ENCODE results near the gene NAP1L5. TPM values are rescaled to one million over a fixed set of nuclear protein-coding genes. Genes with fewer than 3 reads are reported as not detected.

Gene NAP1L5
- total RNA-seq, 2 donors from 2014 or later = 1.2 to 1.5 TPM

GRCh38 chr4:88690355-88690754, 7.3 kb downstream of the NAP1L5 start:
- Histone ChIP-seq H3K27me3 (ENCODE audit: control insufficient read depth, insufficient read depth, low read length, poor library complexity, severe bottlenecking) (no peaks in the 10 kb centered on the region), H3K27ac (ENCODE audit: low read depth, low read length) (no peak overlapping the region), H3K9ac (ENCODE audit: extremely low read depth, low read length, poor library complexity, severe bottlenecking) (no peak overlapping the region), H3K36me3 (ENCODE audit: control insufficient read depth, insufficient read depth, low read length) (no peaks in the 10 kb centered on the region), H3K9me3 (ENCODE audit: control insufficient read depth, low read length) (no peaks in the 10 kb centered on the region), H3K4me1 (ENCODE audit: control insufficient read depth, insufficient read depth, low read length) (peaks cover 2% of the 10 kb centered on the region), H3K4me3 (ENCODE audit: low read length) (no peak overlapping the region)
- H3K27ac Mint-ChIP-seq = no peak overlapping the region
- H3K27me3 Mint-ChIP-seq (ENCODE audit: insufficient read depth) = no peaks in the 10 kb centered on the region
- TF ChIP-seq CTCF (conservative IDR thresholded peaks at IDR 0.05) = no peak
- no peaks in the 10 kb centered on the region for H3K4me1 Mint-ChIP-seq
- H3K4me3 Mint-ChIP-seq = no peak overlapping the region
- 100% methylated on average over 2 to 3 of the region's 3 CpGs for WGBS, 2 experiments (ENCODE audit: insufficient coverage in 1 of 2, insufficient read length in 1 of 2)
- no peak for DNase-seq
- H3K36me3 Mint-ChIP-seq (ENCODE audit: low read depth) = no peaks in the 10 kb centered on the region
- no peaks in the 10 kb centered on the region for H3K9me3 Mint-ChIP-seq

- no peaks in the 10 kb centered on the region for H3K4me1 ChIP-seq (ENCODE audit: control insufficient read depth, insufficient read depth, low read length)
- peaks cover 3% of the 10 kb centered on the region for H3K9me3 Mint-ChIP-seq
These were observed 16.4 kb downstream of the NAP1L5 start for GRCh38 chr4:88681209-88681608.

GRCh38 chr4:88675543-88675942, 22.1 kb downstream of the NAP1L5 start:
- no peak for DNase-seq
- H3K9ac ChIP-seq (ENCODE audit: extremely low read depth, low read length, poor library complexity, severe bottlenecking) = no peak overlapping the region
- no peaks in the 10 kb centered on the region for H3K4me1 ChIP-seq (ENCODE audit: control insufficient read depth, insufficient read depth, low read length)
- no peak overlapping the region for H3K4me3 Mint-ChIP-seq
- no peaks in the 10 kb centered on the region for H3K27me3 ChIP-seq (ENCODE audit: control insufficient read depth, insufficient read depth, low read length, poor library complexity, severe bottlenecking)
- H3K4me1 Mint-ChIP-seq = peaks cover 3% of the 10 kb centered on the region
- no peak overlapping the region for H3K4me3 ChIP-seq (ENCODE audit: low read length)
- H3K36me3 Mint-ChIP-seq (ENCODE audit: low read depth) = no peaks in the 10 kb centered on the region
- no peaks in the 10 kb centered on the region for H3K9me3 Mint-ChIP-seq
- H3K27ac Mint-ChIP-seq = no peak overlapping the region
- H3K9me3 ChIP-seq (ENCODE audit: control insufficient read depth, low read length) = no peaks in the 10 kb centered on the region
- H3K27ac ChIP-seq (ENCODE audit: low read depth, low read length) = no peak overlapping the region
- no peaks in the 10 kb centered on the region for H3K36me3 ChIP-seq (ENCODE audit: control insufficient read depth, insufficient read depth, low read length)
- no peaks in the 10 kb centered on the region for H3K27me3 Mint-ChIP-seq (ENCODE audit: insufficient read depth)
- no peak for TF ChIP-seq CTCF (conservative IDR thresholded peaks at IDR 0.05)
- WGBS, 2 experiments (ENCODE audit: insufficient coverage in 1 of 2, insufficient read length in 1 of 2) = 100% methylated on average over 1 of the region's 2 CpGs; no CpG with 5 or more reads in 1 of the 2 experiments

More at GRCh38 chr4:88681209-88681608, 16.4 kb downstream of the NAP1L5 start:
- Histone ChIP-seq H3K9me3 (ENCODE audit: control insufficient read depth, low read length) (no peaks in the 10 kb centered on the region), H3K27me3 (ENCODE audit: control insufficient read depth, insufficient read depth, low read length, poor library complexity, severe bottlenecking) (no peaks in the 10 kb centered on the region), H3K9ac (ENCODE audit: extremely low read depth, low read length, poor library complexity, severe bottlenecking) (no peak overlapping the region), H3K4me3 (ENCODE audit: low read length) (no peak overlapping the region), H3K27ac (ENCODE audit: low read depth, low read length) (no peak overlapping the region), H3K36me3 (ENCODE audit: control insufficient read depth, insufficient read depth, low read length) (no peaks in the 10 kb centered on the region)
- 92 to 96% methylated on average over 4 to 5 of the region's 5 CpGs for WGBS, 2 experiments (ENCODE audit: insufficient coverage in 1 of 2, insufficient read length in 1 of 2)
- Mint-ChIP-seq H3K36me3 (ENCODE audit: low read depth) (peaks cover 2% of the 10 kb centered on the region), H3K27ac (no peak overlapping the region), H3K4me3 (no peak overlapping the region), H3K27me3 (ENCODE audit: insufficient read depth) (no peaks in the 10 kb centered on the region), H3K4me1 (no peaks in the 10 kb centered on the region)
- no peak for DNase-seq
- TF ChIP-seq CTCF (conservative IDR thresholded peaks at IDR 0.05) = no peak

All from endodermal cell (in vitro differentiated cells).